ENCODE data around the gene SNCG.

SNCG gene

DNA sequence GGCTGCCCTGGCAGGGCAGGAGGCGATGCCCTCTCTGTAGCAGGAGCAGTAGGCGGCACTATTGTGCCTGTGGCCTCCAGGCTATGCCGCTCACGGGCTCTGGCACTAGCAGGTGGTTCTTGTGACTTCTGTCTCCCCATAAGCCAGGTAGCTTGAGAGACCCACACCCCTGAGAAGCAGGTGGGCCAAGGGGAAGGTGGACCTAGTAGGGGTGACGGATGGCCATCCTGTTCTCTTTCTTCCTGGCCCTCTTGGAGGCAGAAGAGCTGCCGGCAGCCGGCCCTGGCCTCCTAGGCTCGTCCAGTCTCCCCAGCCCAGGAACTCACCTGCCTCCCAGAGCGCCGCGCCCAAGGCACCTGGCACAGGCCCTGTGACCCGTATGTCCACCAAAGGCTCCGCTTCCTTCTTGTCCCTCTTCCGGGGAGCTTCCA is 16.4 kb upstream of the SNCG start:
- no peak overlapping the region for H3K4me3 ChIP-seq (ENCODE audit: low read depth, low read length)
- TF ChIP-seq, protein P1, sequence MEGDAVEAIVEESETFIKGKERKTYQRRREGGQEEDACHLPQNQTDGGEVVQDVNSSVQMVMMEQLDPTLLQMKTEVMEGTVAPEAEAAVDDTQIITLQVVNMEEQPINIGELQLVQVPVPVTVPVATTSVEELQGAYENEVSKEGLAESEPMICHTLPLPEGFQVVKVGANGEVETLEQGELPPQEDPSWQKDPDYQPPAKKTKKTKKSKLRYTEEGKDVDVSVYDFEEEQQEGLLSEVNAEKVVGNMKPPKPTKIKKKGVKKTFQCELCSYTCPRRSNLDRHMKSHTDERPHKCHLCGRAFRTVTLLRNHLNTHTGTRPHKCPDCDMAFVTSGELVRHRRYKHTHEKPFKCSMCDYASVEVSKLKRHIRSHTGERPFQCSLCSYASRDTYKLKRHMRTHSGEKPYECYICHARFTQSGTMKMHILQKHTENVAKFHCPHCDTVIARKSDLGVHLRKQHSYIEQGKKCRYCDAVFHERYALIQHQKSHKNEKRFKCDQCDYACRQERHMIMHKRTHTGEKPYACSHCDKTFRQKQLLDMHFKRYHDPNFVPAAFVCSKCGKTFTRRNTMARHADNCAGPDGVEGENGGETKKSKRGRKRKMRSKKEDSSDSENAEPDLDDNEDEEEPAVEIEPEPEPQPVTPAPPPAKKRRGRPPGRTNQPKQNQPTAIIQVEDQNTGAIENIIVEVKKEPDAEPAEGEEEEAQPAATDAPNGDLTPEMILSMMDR (IDR thresholded peaks at IDR 0.05; ENCODE audit: low read depth, low read length, missing control alignments), result no peak
- DNase-seq (ENCODE audit: low read depth), result no peak

GRCh38 chr10:86942441-86943315 is 15.7 kb upstream of the SNCG start:
- DNase-seq (ENCODE audit: low read depth), result no peak
- TF ChIP-seq, protein P1 (IDR thresholded peaks at IDR 0.05; ENCODE audit: low read depth, low read length, missing control alignments), result no peak
- no peak overlapping the region for H3K4me3 ChIP-seq (ENCODE audit: low read depth, low read length)

DNA sequence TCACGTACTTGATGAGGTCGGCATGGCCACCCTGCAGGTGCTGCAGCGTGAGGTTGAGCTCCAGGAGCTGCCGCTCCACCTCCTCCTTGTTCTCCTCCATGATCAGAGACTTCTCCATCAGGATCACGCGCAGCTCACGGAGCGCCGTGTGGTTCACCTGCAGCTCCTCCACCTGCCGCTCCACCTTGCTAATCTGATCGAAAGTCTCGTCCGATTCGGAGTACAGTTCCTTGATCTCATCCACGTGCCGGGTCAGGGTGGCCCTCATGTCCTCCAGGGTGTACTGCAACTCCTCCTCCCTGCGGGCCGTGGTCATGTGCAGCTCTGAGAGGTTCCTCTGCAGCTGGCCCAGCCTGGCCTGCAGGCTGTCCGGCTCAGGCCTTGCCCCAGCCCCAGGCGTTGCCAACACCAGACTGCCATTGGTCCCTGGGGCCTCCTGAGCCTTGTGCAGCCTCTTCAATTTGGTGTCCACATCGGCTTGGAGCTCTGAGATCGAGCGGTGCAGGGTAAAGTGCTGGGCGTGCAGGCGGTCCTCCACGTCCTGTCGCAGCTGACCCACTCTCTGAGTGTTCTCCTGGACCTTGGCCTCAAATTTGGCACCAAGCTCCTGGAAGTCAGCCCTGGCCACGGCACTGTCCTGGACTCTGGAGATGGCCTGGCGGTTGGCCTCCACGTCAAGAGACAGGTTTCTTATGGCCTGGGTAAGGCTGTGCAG is 14.9 kb upstream of the SNCG start:
- TF ChIP-seq, protein P1 (IDR thresholded peaks at IDR 0.05; ENCODE audit: low read depth, low read length, missing control alignments), result no peak
- H3K4me3 ChIP-seq (ENCODE audit: low read depth, low read length), result no peak overlapping the region
- DNase-seq (ENCODE audit: low read depth), result no peak

DNA sequence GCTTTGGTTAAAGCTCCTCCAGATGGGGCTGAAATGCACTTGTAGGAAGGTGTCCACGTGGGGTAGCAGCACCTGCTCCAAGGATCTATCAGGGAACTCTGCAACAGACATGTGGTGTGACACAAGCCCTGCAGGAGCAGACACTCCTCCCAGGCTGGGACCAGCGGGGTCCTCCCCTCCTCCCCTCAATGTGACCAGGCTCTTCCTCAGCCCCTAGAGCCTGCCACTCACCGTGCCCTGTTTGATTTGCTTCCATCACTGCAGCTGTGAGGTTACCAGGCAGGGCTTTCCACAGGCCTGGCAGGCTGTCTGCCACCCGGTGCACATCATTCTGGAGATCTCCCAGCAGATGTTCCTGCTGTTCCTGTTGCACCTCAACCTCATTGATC is 14.4 kb upstream of the SNCG start:
- DNase-seq (ENCODE audit: low read depth), result no peak
- TF ChIP-seq, protein P1 (IDR thresholded peaks at IDR 0.05; ENCODE audit: low read depth, low read length, missing control alignments), result no peak
- no peak overlapping the region for H3K4me3 ChIP-seq (ENCODE audit: low read depth, low read length)

DNA sequence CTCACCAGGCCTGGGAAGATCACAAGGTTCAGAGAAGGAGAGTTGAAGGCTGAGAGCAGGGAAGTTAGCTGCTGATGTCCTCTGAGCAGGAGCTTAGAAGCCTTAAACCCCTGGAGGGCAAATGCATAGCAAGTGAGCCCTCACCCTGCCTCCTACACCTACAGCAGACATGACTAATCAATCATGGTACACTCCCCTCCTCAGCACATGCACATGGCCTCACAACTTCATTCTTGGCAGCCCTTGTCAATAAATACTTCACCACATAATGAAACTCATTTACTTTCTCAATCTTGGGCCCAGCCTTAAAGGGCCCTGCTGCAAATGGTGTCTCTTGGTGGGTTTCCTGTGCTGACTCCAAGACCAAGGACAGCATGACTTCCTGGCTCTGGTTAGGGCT is 13.9 kb upstream of the SNCG start:
- TF ChIP-seq, protein P1 (IDR thresholded peaks at IDR 0.05; ENCODE audit: low read depth, low read length, missing control alignments), result no peak
- DNase-seq (ENCODE audit: low read depth), result no peak
- no peak overlapping the region for H3K4me3 ChIP-seq (ENCODE audit: low read depth, low read length)

DNA sequence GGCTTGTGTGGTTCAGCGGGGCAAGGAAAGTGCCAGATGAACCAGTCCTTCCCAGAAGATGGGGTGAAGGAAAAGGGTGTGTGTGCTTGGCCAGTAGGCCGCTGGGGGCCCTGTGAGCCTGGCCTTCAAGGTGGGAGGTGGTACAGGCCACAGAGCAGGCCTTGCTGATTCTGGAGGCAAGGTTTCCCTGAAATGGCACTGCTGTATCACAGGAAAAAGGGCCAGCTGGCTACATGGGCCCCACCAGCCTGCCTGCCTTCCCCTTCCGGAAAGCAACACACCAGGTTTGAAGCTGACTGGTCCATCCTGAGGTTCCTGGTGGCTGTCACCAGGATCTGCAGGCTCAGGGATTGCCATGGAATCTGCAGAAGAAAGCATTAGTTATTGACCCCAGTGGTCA is 13.5 kb upstream of the SNCG start:
- TF ChIP-seq, protein P1 (IDR thresholded peaks at IDR 0.05; ENCODE audit: low read depth, low read length, missing control alignments), result no peak
- no peak for DNase-seq (ENCODE audit: low read depth)

More for the DNA sequence above, 13.5 kb upstream of the SNCG start:
- no peak overlapping the region for H3K4me3 ChIP-seq (ENCODE audit: low read depth, low read length)
